ENCODE data around the gene NAGLU. TPM values are rescaled to one million over a fixed set of nuclear protein-coding genes. Genes with fewer than 3 reads are reported as not detected.

The NAGLU gene
- total RNA-seq, 3 donors from 2014 or later, result 28.9 to 51.8 (median 35.6) TPM

- no peak for DNase-seq
- no peak for TF ChIP-seq CTCF (IDR thresholded peaks at IDR 0.05)
- peaks cover 34% of the 10 kb centered on the region for H3K4me1 ChIP-seq (ENCODE audit: low read depth)
- intact Hi-C loops (cut with DNase I, micrococcal nuclease), result no loop called here
- H3K36me3 ChIP-seq (ENCODE audit: low read depth), result no peaks in the 10 kb centered on the region
- H3K9me3 ChIP-seq, result no peaks in the 10 kb centered on the region
- H3K4me3 ChIP-seq, result no peak overlapping the region
- ATAC-seq, result no peak
Measured at GRCh38 chr17:42560246-42560645, 24.2 kb downstream of the NAGLU start.

DNA sequence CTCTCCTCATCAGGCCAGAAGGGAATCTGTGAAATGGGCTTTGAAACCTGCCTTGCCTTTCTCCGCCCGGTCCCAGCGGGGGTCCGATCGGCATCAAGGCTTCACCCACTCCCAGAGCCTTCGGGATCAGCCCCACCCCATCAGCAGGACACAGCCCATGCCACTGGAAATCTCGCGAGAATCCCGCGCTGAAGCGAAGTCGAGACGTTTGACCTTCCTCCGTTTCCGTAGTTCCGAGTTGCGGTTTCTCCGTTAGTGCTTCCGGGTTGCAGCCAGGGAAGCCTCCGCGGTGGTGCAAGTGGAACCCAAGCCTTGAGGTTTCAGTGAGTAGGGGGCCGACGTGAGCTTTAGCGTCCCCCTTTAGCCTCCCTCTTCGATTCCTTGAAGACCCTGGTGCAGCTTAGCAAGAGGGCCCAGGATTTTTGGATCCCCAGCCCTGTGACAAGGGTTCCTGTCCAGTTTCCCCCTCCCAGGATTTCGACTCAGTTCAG, 25.9 kb downstream of the NAGLU start, which contains the start of gene COASY:
COASY (plus strand) TSS at position 252 of the 491 bp plus-strand sequence. CDS start 475 bp downstream, outside the sequence.
- intact Hi-C loops (cut with DNase I, micrococcal nuclease), result no loop called here
- TF ChIP-seq CTCF (IDR thresholded peaks at IDR 0.05), result no peak
- H3K9me3 ChIP-seq, result no peaks in the 10 kb centered on the region
- H3K4me3 ChIP-seq, result peak within 1 kb of the TSS; percentile 71
- DNase-seq, result peak; percentile 97
- no peaks in the 10 kb centered on the region for H3K36me3 ChIP-seq (ENCODE audit: low read depth)
- peak; percentile 85 for ATAC-seq
- peaks cover 40% of the 10 kb centered on the region for H3K4me1 ChIP-seq (ENCODE audit: low read depth)

DNA sequence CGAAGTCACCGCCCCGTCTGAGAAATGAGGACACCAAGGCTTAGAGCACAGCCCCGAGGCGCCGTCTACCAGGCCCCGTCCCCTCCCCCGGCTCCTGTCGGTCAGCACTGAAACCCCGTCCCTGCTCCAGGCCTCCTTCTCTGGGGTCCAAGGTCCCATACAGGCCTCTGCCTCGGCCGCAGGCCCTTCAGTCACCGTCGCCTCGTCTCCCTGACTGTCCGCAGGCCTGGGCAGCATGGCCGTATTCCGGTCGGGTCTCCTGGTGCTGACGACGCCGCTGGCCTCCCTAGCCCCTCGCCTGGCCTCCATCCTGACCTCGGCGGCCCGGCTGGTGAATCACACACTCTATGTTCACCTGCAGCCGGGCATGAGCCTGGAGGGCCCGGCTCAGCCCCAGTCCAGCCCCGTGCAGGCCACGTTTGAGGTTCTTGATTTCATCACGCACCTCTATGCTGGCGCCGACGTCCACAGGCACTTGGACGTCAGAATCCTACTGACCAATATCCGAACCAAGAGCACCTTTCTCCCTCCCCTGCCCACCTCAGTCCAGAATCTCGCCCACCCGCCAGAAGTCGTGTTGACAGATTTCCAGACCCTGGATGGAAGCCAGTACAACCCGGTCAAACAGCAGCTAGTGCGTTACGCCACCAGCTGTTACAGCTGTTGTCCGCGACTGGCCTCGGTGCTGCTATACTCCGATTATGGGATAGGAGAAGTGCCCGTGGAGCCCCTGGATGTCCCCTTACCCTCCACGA, 26.5 kb downstream of the NAGLU start:
- intact Hi-C loops (cut with DNase I, micrococcal nuclease), result no loop called here
- Histone ChIP-seq H3K9me3 (no peaks in the 10 kb centered on the region), H3K36me3 (ENCODE audit: low read depth) (no peaks in the 10 kb centered on the region), H3K4me3 (peak overlapping the region; percentile 71), H3K4me1 (ENCODE audit: low read depth) (peaks cover 40% of the 10 kb centered on the region)
- TF ChIP-seq CTCF (IDR thresholded peaks at IDR 0.05), result no peak
- peak; percentile 2 for ATAC-seq
- DNase-seq, result no peak

DNA sequence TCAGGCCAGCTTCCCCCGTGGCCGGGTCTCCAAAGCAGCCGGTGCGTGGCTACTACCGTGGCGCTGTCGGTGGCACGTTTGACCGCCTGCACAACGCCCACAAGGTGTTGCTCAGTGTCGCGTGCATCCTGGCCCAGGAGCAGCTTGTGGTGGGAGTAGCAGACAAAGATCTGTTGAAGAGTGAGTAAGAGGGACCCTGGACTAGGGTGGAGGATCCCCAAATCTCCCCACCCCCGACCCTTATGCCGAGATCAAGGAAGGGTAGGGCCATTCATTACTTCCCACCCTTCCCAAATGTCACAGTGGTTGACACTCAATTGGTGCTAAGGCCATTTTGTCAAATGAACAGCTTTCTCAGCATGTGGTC, 27.1 kb downstream of the NAGLU start:
- no peak for TF ChIP-seq CTCF (IDR thresholded peaks at IDR 0.05)
- intact Hi-C loops (cut with DNase I, micrococcal nuclease), result no loop called here
- DNase-seq, result peak in 1 of 3 donors; percentile 54
- H3K36me3 ChIP-seq (ENCODE audit: low read depth), result no peaks in the 10 kb centered on the region
- no peak for ATAC-seq
- H3K4me1 ChIP-seq (ENCODE audit: low read depth), result peaks cover 45% of the 10 kb centered on the region
- no peaks in the 10 kb centered on the region for H3K9me3 ChIP-seq
- H3K4me3 ChIP-seq, result peak overlapping the region; percentile 71

DNA sequence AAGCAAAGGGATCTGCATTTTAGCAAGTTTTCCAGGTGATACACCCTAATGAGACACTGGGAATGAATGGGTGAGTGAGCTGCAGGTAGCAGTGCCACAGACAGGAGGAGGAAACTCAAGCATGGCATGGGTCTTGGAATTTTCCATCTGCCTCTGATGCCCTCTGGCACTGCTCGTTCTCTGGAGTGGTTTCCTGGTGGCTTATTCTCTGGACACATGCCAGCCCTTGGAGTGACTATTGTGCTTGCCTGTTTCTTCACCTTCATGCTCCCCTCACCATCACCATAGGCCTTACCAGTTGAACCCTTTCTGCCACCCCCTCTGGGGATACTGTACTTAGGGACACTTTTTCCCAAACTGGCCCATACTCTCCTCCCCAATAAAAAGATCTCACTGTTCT, 27.5 kb downstream of the NAGLU start:
- Histone ChIP-seq H3K9me3 (no peaks in the 10 kb centered on the region), H3K4me1 (ENCODE audit: low read depth) (peaks cover 47% of the 10 kb centered on the region), H3K36me3 (ENCODE audit: low read depth) (no peaks in the 10 kb centered on the region), H3K4me3 (no peak overlapping the region)
- no peak for TF ChIP-seq CTCF (IDR thresholded peaks at IDR 0.05)
- DNase-seq (peak in 1 of 3 donors; percentile 25), ATAC-seq (no peak)
- intact Hi-C loops (cut with DNase I, micrococcal nuclease), result no loop called here

Measured in mucosa of descending colon (tissue), 3 donors.